ENCODE measurements around the gene MYO15B. TPM values are rescaled to one million over a fixed set of nuclear protein-coding genes. Genes with fewer than 3 reads are reported as not detected.

Gene MYO15B
- total and polyA plus RNA-seq, 10 donors, result 123 to 569 (median 347) TPM

DNA sequence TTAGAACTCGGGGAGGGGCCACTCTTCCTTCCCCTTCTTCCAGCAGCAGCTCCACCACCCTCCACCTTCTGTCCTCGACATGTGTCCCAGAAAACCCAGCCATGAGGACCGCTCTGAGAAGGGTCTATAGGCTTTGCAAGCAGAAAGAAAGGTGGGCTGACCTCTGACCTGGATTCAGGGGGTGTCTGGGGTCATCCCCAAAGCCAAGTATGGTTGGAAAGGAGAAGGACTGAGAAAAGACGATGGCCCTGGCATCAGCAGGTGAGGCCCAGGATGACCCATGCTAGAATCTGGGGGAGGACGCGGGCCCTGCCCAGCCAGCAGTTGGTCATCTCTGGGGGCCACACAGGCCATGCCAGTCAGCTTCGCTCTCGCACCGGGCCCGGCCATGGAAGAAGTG lies 39.5 kb downstream of the MYO15B start:
- DNase-seq, result no peak
- 89 to 100% (median 90%) methylated on average over 4 to 10 of the region's 10 CpGs for WGBS, 5 donors
- no peak for TF ChIP-seq POLR2A (IDR thresholded peaks at IDR 0.05)
- intact Hi-C loops (cut with DNase I; ENCODE audit: low total_unique reads), result no loop called here
- Histone ChIP-seq H3K36me3 (peaks cover 0 to 96% (median 53%) of the 10 kb centered on the region in 6 donors), H3K9me3 (no peaks in the 10 kb centered on the region), H3K4me3 (no peak overlapping the region), H3K4me1 (peaks cover 0 to 5% (median 0%) of the 10 kb centered on the region in 6 donors), H3K27ac (no peak overlapping the region), H3K27me3 (replicated peaks in 1 of 7) (no peaks in the 10 kb centered on the region)

GRCh38 chr17:75628425-75628824 lies 40.8 kb downstream of the MYO15B start:
- 91 to 100% (median 92%) methylated on average over 4 to 6 of the region's 6 CpGs for WGBS, 5 donors
- TF ChIP-seq CTCF (IDR thresholded peaks at IDR 0.05 in 8 of 11, conservative IDR thresholded peaks at IDR 0.05 in 3 of 11) (no peak), POLR2AphosphoS5 (IDR thresholded peaks at IDR 0.05) (peak in 1 of 3 donors; percentile 43), POLR2A (IDR thresholded peaks at IDR 0.05) (no peak)
- no peak for DNase-seq
- peaks cover 5 to 16% (median 10%) of the 10 kb centered on the region in 6 donors for H3K4me1 ChIP-seq
- H3K9me3 ChIP-seq, result no peaks in the 10 kb centered on the region
- no peak overlapping the region for H3K4me3 ChIP-seq
- H3K36me3 ChIP-seq, result peaks cover 0 to 83% (median 48%) of the 10 kb centered on the region in 6 donors
- intact Hi-C loops (cut with DNase I; ENCODE audit: low total_unique reads), result no loop called here
- H3K27ac ChIP-seq, result no peak overlapping the region
- no peaks in the 10 kb centered on the region for H3K27me3 ChIP-seq (replicated peaks in 1 of 7)

DNA sequence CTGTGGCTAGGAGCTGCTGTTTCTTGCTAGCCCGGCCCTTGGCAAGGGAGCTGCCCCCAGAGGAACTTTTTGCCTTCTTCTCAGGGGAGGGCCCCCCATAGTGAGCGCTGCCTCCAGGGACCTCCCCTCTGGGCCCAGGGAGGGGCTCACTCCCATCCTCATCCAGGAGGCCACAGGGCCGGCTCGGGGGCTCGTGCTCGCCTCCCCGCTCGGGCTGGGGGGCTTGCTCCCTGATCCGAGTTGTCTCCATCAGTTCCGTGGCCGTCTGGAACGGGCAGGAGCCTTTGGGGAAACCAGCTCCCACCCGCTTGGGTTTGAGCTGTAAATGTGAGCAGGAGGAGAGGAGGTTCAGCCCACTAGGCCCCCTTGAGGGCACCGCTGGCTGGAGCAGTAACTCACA lies 41.6 kb downstream of the MYO15B start:
- no peak for DNase-seq
- Histone ChIP-seq H3K36me3 (peaks cover 0 to 76% (median 42%) of the 10 kb centered on the region in 6 donors), H3K4me1 (peaks cover 12 to 23% (median 17%) of the 10 kb centered on the region in 6 donors), H3K9me3 (no peaks in the 10 kb centered on the region), H3K4me3 (no peak overlapping the region), H3K27me3 (replicated peaks in 1 of 7) (no peaks in the 10 kb centered on the region), H3K27ac (no peak overlapping the region)
- intact Hi-C loops (cut with DNase I; ENCODE audit: low total_unique reads), result no loop called here
- TF ChIP-seq POLR2AphosphoS5 (IDR thresholded peaks at IDR 0.05), result peak in 1 of 3 donors; percentile 38
- TF ChIP-seq POLR2A (IDR thresholded peaks at IDR 0.05), result no peak
- WGBS, 5 donors, result 61 to 93% (median 79%) methylated on average over 2 to 14 of the region's 14 CpGs

DNA sequence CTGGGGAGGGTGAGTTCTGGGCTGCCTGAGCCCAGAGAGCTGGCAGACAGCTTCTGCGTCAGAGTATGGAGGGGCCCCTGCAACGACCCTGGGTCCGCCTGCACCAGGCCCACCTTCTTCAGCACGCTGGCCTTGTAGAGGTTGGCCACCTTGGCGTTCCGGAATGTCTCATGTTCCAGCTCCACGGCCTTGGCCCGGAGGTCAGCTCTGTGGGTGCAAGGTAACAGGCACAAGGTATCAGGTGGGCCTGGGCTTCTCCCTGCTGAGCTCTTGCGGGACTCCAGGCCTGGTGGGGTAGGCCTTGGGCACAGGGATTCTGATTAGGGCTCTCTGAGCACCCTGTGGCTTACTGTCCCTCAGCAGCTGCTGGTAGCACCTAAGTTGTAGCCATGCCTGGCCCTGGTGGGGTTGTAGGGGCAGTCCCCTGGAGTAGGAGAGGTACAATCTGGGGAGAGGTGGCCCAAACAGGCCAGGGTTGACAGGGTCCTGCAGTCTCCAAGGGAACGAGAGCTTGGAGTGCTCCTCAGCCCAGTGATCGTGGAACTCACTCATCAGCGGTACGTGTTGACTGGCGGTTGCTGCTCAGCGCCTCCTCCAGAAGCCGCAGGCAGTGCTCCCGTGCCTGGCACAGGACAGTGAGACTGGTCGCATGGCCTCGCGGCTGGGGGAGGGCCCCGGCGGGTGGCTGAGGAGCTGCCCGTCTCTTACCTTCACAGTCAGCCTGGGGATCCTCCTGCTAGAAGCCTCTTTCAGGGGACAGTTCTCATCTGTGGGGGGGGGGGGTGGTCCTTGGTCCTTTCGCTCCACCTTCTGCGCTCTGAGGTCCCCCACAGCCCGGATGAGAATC lies 42.7 kb downstream of the MYO15B start:
- intact Hi-C loops (cut with DNase I; ENCODE audit: low total_unique reads), result no loop called here
- H3K4me3 ChIP-seq, result no peak overlapping the region
- no peaks in the 10 kb centered on the region for H3K9me3 ChIP-seq
- 84 to 92% (median 87%) methylated on average over 16 to 26 of the region's 26 CpGs for WGBS, 5 donors
- H3K27me3 ChIP-seq (replicated peaks in 1 of 7), result no peaks in the 10 kb centered on the region
- TF ChIP-seq POLR2A (IDR thresholded peaks at IDR 0.05) (no peak), POLR2AphosphoS5 (IDR thresholded peaks at IDR 0.05) (peak in 2 of 3 donors; percentile 10 to 16), CTCF (IDR thresholded peaks at IDR 0.05 in 8 of 11, conservative IDR thresholded peaks at IDR 0.05 in 3 of 11) (no peak)
- peaks cover 14 to 29% (median 21%) of the 10 kb centered on the region in 6 donors for H3K4me1 ChIP-seq
- H3K27ac ChIP-seq, result no peak overlapping the region
- peak; percentile 64 for DNase-seq
- H3K36me3 ChIP-seq, result peaks cover 0 to 65% (median 31%) of the 10 kb centered on the region in 6 donors

- 86 to 94% (median 93%) methylated on average over 12 to 27 of the region's 27 CpGs for WGBS, 5 donors
- no peak for TF ChIP-seq POLR2A (IDR thresholded peaks at IDR 0.05)
- TF ChIP-seq CTCF (IDR thresholded peaks at IDR 0.05 in 8 of 11, conservative IDR thresholded peaks at IDR 0.05 in 3 of 11), result no peak
- TF ChIP-seq POLR2AphosphoS5 (IDR thresholded peaks at IDR 0.05), result peak in 1 of 3 donors; percentile 51
- no peak for DNase-seq
- H3K4me3 ChIP-seq, result no peak overlapping the region
- H3K27me3 ChIP-seq (replicated peaks in 1 of 7), result no peaks in the 10 kb centered on the region
- H3K9me3 ChIP-seq, result no peaks in the 10 kb centered on the region
- no peak overlapping the region for H3K27ac ChIP-seq
- intact Hi-C loops (cut with DNase I; ENCODE audit: low total_unique reads), result no loop called here
- peaks cover 0 to 57% (median 21%) of the 10 kb centered on the region in 6 donors for H3K36me3 ChIP-seq
- H3K4me1 ChIP-seq, result peaks cover 14 to 28% (median 21%) of the 10 kb centered on the region in 6 donors
Measured at GRCh38 chr17:75631353-75631752, 43.8 kb downstream of the MYO15B start.

Data from spleen (tissue), 11 donors.